NK-92 treated with Interleukin-12 subunit alpha and Interleukin-12 subunit beta, amount 100 ng/mL, for 24 hours (cell line): Measurements from ENCODE around the gene FCGBP.
A peak's percentile ranks its signal among the peaks of the same experiment; 100 is the strongest.

Experiments used
- DNase-seq: peaks from one replicate; lab custom pipeline; 2025; lab: John Stamatoyannopoulos, UW

The FCGBP gene

GRCh38 chr19:39946532-39946931 is 12.1 kb upstream of the FCGBP start:
- DNase-seq, result no peak

GRCh38 chr19:39943586-39943985 is 9.2 kb upstream of the FCGBP start:
- DNase-seq, result no peak

GRCh38 chr19:39942366-39942730 is 7.9 kb upstream of the FCGBP start:
- DNase-seq, result no peak

GRCh38 chr19:39941615-39942365 is 7.4 kb upstream of the FCGBP start:
- peak; percentile 61 for DNase-seq

GRCh38 chr19:39941151-39941550 is 6.7 kb upstream of the FCGBP start:
- no peak for DNase-seq

- DNase-seq, result no peak
Observed at GRCh38 chr19:39940221-39940833, 5.9 kb upstream of the FCGBP start.

- no peak for DNase-seq
Observed at GRCh38 chr19:39939556-39939955, 5.1 kb upstream of the FCGBP start.

GRCh38 chr19:39937787-39938186 is 3.4 kb upstream of the FCGBP start:
- DNase-seq, result no peak

GRCh38 chr19:39937094-39937720 is 2.8 kb upstream of the FCGBP start:
- no peak for DNase-seq

GRCh38 chr19:39936622-39937021 is 2.2 kb upstream of the FCGBP start:
- no peak for DNase-seq

GRCh38 chr19:39936020-39936419 is 1.6 kb upstream of the FCGBP start:
- DNase-seq, result no peak

- DNase-seq, result no peak
Observed at GRCh38 chr19:39935364-39935661, 879 bp upstream of the FCGBP start.

GRCh38 chr19:39929750-39930149 is 4.7 kb downstream of the FCGBP start:
- DNase-seq, result no peak

GRCh38 chr19:39928357-39928725 is 6.1 kb downstream of the FCGBP start:
- no peak for DNase-seq

GRCh38 chr19:39927524-39928356 is 6.7 kb downstream of the FCGBP start:
- no peak for DNase-seq

- no peak for DNase-seq
Observed at GRCh38 chr19:39927076-39927475, 7.4 kb downstream of the FCGBP start.

GRCh38 chr19:39926170-39926760 is 8.2 kb downstream of the FCGBP start:
- DNase-seq, result no peak

GRCh38 chr19:39924952-39925351 is 9.5 kb downstream of the FCGBP start:
- no peak for DNase-seq

GRCh38 chr19:39924389-39924788 is 10.0 kb downstream of the FCGBP start:
- no peak for DNase-seq

GRCh38 chr19:39923862-39924261 is 10.6 kb downstream of the FCGBP start:
- no peak for DNase-seq

GRCh38 chr19:39919976-39920375 is 14.5 kb downstream of the FCGBP start:
- no peak for DNase-seq

GRCh38 chr19:39918183-39918651 is 16.2 kb downstream of the FCGBP start:
- DNase-seq, result no peak
